GM12865 (cell line): Measurements from ENCODE around the gene GOLGA6L7.
"Not testable (repeated sequence)": the region's sequence is repeated elsewhere in the genome, so short reads cannot be mapped to it uniquely, and the experiment has no call there.

Source experiments
- DNase-seq: peaks from one replicate; pipeline ENCODE4 v3.0.0; 2010; ENCODE audit warnings: low read depth
- H3K4me3 ChIP-seq: 2 replicates; pipeline ENCODE4 v1.5.1; 2011; ENCODE audit warnings: mild to moderate bottlenecking, low read depth, low read length, control low read depth
- TF ChIP-seq, protein P1 (sequence below): IDR thresholded peaks from 2 replicates; pipeline ENCODE4 v1.5.1; 2011; ENCODE audit warnings: low read length, control low read depth, low read depth, inconsistent platforms; ENCODE audit not compliant: insufficient read depth; ENCODE audit errors: missing control alignments

Gene GOLGA6L7, protein sequence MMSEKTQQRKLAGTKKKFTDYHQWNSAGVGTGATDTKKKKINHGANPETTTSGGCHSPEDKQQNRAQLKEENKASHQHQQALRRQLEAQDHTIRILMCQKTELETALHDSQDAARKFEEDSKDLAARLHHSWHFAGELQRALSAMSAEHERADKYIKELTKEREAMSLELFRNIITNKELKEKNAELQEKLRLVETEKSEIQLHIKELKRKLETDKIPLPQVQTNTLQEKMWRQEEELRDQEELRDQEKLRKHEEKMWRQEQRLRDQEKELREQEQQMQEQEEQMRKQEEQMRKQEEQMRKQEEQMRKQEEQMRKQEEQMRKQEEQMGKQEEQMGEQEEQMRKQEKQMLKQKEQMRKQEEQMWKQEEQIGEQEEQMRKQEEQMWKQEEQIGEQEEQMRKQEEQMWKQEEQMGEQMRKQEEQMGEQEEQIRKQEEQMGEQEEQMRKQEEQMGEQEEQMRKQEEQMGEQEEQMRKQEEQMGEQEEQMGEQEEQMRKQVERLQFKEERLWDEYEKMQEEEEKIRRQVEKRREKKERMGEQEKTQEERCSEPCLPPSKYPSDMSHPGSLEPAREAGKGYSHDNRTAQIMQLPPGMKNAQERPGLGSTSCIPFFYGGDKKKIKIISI

DNA sequence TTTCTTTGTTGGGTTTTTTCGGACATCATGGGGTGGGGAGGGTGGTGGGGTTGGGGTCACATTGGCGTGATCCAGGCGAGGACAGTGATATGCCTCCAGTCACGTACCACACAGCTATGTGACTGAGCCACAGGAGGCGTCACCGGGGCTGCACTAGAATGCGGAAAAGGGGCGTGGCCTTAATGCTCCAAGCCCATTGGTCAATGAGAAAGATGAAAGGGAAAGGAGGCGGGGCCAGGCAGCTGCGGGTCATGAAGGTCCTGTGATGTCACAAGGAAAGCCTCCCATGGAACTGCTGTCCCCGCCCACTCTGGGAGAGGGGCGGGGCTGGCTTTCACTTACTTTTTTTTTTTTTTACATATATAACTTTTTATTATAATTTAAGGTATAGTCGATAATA is at the start of gene GOLGA6L7:
TSS of gene GOLGA6L7 (minus strand) at position 124 of the 400 bp plus-strand sequence. CDS start at position 29, 95 bp downstream.
- not testable (repeated sequence) for H3K4me3 ChIP-seq, DNase-seq

DNA sequence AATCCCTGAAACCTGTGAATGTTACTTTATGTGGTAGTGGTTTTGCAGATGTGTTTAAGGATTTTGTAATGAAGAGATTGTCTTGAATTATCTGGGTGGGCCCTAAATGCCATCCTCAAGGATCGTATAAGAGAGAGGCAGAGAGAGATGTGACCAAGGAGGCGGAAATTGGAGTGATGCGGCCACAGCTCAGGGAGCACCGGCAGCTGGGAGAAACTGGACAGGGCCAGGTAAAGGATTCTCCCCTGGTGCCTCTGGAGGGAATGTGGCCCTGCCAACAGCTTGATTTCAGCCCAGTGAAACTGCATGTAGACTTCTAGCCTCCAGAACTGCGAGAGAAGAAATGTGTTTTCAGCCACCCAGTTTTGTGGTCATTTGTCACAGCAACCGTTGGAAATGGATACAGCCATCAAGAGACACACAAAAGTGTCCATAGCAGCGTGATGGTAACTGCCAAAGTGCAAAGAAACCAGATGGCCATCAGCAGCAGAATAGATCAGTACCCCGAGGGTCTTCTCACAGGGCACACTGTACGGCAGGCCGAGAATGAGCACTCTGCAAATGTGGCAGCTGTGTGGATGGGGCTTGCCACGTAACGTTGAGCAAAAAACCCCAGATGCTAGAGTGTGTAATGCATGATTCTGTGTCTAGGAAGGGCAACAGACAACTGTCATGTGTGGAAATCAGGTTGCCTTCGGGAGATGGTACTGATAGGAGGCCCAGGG is 49.6 kb upstream of the GOLGA6L7 start:
- DNase-seq = no peak
- TF ChIP-seq, protein P1, sequence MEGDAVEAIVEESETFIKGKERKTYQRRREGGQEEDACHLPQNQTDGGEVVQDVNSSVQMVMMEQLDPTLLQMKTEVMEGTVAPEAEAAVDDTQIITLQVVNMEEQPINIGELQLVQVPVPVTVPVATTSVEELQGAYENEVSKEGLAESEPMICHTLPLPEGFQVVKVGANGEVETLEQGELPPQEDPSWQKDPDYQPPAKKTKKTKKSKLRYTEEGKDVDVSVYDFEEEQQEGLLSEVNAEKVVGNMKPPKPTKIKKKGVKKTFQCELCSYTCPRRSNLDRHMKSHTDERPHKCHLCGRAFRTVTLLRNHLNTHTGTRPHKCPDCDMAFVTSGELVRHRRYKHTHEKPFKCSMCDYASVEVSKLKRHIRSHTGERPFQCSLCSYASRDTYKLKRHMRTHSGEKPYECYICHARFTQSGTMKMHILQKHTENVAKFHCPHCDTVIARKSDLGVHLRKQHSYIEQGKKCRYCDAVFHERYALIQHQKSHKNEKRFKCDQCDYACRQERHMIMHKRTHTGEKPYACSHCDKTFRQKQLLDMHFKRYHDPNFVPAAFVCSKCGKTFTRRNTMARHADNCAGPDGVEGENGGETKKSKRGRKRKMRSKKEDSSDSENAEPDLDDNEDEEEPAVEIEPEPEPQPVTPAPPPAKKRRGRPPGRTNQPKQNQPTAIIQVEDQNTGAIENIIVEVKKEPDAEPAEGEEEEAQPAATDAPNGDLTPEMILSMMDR = no peak
- no peak overlapping the region for H3K4me3 ChIP-seq

DNA sequence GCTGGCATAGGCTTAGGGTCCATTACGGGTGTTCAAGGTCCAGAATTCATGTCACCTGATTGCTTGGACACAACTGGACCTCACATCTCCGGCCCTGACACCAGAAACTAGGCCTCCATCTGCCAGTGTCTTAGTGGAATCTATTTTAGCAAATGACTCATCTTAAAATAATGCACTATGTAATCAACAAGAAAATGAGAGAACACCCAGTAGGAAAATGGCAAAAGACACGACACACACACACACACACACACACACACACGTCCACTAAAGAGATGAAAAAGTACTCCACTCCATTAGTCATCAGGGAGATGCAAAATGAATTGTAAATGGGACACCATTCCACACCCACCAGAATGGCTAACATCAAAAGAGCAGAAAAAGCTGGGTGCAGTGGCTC is 48.5 kb upstream of the GOLGA6L7 start:
- TF ChIP-seq, protein P1 = no peak
- DNase-seq = no peak
- H3K4me3 ChIP-seq = no peak overlapping the region

DNA sequence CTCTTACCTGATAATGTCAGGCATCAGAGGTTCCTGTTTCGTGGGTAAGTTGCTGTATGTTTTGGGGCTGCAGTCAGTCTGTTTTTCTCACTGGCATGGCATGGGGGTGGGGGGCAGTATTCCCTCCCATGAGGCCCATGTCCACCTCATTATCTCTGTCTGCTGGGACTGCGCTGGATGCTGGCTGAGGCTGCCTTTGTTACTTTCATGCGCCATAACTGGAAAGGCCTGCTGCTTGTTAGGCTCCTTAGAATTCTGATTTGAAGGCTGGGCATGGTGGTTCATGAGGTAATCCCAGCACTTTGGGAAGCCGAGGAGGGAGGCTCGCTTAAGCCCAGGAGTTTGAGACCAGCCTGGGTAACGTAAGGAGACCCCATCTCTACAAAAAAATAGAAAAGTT is 47.1 kb upstream of the GOLGA6L7 start:
- TF ChIP-seq, protein P1 = no peak
- DNase-seq = no peak

DNA sequence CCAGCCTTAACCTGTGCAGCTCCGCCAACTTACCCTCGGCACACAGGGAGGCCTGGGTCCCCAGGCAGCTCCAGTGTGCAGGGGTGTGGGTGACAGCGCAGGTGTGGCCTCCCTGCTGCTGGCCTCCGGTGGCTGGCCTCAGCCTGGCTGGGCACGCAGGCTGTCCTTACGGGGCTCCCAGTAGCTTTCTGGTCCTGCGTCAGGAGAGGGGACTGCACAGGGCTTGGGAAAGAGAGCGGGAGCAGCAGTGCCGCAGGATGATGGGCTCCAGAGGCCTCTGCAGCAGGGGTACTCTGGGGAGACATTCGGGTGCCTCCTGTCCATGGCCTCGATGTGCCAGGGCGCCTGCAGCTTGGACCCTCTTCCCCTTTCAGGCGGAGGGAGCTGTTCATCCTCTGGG is 46.7 kb upstream of the GOLGA6L7 start:
- TF ChIP-seq, protein P1 = no peak
- DNase-seq = no peak
- no peak overlapping the region for H3K4me3 ChIP-seq

More for the DNA sequence above, 47.1 kb upstream of the GOLGA6L7 start:
- H3K4me3 ChIP-seq = no peak overlapping the region

DNA sequence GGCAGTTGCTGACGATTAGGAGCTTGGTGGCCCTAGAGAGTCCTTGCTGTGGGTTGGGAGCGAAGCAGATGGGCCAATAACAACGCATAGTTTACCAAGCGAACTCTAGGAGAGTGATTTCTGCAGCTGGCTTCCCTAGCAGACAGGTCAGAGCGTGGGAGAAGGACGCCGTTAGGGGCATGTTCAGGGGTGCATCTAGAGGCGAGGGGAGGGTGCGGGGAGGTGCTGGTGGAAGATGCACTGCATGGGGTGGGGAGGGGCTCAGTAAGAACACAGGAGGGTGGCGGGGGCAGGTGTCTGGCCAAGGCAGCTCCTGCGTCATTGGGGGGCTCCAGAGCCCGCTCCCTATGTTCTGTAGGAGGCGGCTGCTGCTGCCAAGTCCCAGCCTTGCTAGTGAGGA is 46.2 kb upstream of the GOLGA6L7 start:
- DNase-seq = no peak
- H3K4me3 ChIP-seq = no peak overlapping the region
- TF ChIP-seq, protein P1 = no peak
